Measurements from ENCODE around the gene LPO.

LPO gene

DNA sequence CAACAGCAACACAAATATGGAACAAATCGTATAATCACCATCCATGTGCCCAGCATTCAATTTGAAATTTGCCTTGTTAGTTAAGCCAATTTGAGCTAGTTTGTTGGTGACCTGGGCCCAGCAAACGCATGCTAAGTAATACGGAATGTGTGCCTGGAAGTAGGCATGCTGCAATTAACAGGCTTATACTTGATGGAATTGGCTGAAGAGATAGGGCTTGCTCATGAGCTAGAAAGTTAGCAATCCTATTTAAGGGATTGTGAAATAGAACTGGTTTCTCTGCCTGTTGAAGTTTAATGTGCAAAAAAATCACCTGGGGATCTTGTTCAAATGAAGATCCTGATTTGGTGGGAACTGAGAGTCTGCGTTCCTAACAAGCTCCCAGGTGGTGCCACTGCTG, 8.5 kb upstream of the LPO start:
- no peak for DNase-seq

DNA sequence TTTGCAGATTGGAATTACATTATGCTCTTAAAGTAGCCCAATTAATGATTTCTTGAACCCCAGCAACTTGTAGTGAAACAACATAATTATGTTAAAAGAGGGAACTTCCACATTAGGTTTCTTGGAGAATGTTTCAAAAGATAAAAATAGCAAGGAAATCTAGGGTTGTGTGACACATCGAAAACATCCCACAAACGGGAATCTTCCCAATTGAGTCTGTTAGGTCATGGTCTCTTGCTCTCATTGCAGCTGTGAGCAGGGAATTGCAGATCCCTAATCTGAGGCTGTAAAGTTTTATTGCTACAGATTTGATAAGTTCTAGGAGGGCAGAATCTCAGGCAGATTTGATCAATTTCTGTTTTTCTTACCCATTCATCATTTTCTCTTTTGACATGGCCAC, 6.7 kb upstream of the LPO start:
- DNase-seq, result no peak

DNA sequence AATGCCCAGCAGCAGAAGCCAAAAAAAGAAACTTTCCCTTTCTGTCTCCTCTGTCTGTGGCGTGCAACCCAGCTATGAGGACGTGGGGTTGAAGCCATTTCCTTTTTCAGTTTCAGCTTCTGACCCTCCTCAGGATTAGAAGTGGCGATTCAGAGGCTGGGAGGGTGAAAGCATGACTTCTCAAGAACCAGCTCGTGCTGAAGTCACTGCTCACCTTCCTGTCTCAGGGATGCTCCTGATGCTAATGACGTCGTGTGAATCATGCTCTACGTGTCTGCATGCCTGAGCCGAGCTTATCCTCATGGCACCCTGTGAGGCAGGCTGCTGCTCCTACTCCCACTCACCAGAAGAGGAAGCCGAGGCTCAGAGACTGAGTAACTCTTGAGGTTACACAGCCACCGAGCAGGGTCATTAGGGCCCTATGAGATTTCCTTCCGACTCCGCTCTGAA, 5.7 kb upstream of the LPO start:
- DNase-seq, result no peak

DNA sequence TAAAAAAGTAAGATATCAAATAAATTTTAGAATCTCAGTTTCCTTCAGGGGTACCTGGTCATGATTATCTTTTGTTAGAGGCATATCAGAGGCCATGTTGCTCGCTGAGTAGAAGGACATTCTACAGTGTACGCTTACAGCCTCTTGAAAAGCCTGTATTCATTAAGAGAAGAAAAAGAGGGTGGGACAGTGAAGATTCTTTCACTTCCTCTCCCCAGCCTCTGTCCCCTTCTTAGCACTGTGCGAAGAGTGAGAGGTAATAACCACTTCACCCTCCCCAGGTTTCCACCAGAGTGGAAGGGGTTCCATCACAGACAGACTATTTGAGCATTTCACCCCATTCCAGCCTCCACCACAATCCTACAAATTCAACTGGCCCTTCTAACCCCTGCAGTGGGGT, 4.8 kb upstream of the LPO start:
- no peak for DNase-seq

DNA sequence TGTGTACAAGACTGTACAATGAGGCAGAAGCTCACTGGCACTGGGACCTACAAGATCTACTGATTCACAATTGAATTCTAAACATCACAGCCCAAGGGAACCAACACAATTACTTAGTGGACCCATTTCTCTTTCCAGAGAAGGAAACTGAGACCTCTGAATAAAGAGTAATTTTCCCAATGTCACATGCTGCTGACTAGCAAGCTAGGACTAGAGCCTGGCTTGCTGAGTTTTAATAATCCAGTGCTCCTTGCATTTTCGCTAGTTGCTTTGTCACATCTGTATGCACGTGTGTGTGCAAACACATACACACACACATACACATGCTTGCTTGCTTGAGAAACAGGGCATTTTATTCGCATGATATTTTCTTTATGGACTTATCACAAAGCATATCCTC, 3.9 kb upstream of the LPO start:
- no peak for DNase-seq

DNA sequence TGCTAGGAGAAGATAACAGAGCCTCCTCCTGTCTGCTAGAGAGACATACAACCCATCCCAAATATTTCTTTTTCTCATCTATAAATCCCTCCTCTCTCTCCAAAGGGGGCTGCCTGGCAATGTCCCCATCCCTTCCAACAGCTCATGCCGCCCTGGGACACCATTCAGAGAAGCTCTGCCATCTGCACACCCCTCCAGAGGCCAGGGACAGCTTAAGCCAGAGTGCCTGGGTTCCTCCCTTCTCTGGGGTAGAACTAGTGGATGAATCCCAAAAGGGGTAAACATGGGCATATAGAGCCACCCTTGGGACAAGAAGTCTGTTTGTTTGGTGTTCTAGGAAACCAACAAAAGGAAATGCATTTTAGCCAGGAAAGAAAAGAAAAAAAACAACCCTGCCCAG, 2.6 kb upstream of the LPO start:
- DNase-seq, result no peak

GRCh38 chr17:58236394-58236793, 2.0 kb upstream of the LPO start:
- no peak for DNase-seq

DNA sequence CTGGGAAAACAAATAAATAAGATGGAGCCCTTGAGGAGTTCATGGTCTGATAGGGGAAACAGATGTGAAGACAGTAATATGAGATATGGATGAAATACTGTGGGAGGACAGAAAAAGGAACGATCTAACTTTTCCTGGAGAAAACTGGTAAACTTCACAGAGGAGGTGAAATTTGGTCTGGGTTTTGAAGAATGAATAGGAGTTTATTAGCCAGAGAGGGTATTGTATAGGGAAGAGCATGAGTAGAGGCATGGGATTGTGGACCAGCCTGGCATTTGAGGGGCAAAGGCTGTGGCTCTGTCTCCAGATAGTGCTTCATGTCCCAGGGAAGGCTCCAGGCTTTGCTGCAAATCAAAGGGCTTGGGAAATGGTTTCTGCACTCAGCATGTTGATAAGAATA, 1.6 kb downstream of the LPO start:
- DNase-seq, result no peak

DNA sequence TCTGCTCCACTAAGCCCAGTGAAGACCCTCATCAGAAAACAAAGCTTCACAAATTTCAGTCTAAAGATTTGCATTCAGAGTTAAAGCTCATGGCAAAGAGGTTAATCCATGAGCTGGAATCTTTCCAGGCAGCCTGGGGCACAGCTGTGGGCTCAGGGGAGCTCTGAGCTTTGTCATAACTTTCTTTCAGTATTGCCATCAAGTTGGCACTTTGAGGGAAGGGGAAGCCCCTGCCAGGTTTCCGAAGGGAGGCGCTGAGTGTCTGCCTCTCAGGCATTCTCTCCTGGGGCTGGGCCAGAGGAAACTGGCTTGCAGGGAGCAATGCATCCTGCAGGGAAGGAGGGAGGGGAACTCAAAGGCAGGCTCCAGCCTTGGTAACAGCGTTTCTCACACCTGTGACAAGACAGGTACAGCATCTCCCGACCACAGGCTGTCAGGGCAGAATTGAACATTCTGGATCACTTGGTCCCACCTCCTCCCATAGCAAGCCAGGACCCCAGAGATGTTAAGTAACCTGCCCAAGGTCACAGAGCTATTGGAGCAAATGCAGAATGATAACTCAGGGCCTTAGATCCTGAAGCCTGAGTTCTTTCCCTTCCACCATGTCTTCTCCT, 3.9 kb downstream of the LPO start:
- DNase-seq, result no peak

GRCh38 chr17:58244963-58245362, 6.6 kb downstream of the LPO start:
- DNase-seq, result no peak

DNA sequence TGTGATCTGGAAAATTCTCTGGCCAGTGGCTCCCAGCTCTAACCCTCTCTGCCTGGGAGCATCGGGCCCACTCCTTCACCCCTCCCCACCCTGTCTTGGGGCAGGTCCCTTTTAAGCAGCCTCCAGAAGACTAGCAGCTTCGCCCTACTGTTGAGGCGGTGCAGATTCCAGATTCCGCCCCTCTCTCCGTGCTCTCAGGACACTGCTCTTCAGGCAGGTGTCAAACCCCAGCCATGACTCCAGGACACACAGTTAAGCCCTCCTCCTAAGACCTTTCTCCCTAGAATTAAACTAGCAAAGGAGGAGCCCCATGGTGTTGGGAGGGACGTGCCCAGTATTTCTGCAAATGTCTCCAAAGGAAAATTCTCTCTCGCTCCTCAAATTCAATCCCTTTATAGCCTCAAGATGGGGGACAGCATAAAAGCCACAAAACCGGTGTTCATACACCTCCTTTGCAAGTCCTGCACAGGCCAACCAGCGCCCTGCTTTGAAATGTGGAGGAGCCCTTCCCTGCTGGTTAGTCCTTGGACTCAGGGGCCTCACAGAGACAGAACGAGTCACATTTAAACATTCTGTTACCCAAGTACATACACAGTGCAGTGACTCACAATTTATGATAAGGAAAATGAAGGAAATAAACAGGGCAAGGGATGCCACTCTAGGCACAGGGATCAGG, 7.2 kb downstream of the LPO start:
- no peak for DNase-seq

GRCh38 chr17:58246104-58246740, 7.8 kb downstream of the LPO start:
- DNase-seq, result no peak

DNA sequence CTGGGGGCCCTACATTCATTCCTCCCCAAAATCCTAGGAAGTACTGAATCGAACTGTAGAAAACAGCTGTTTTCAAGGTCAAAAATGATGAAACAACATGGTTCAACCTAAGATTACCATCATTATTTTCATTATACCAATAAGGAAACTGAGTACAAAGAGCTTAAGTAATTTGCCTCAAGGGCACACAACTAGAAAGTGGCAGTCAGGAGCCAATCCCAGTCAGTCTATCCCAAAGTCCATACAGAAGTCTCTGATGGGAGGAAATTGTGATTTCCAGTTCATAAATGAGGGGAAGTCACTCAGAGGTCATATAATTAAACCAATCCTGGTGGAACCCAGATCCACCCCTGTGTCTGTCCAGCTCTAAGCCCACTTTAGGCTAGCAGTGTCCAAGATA, 8.4 kb downstream of the LPO start:
- no peak for DNase-seq

DNA sequence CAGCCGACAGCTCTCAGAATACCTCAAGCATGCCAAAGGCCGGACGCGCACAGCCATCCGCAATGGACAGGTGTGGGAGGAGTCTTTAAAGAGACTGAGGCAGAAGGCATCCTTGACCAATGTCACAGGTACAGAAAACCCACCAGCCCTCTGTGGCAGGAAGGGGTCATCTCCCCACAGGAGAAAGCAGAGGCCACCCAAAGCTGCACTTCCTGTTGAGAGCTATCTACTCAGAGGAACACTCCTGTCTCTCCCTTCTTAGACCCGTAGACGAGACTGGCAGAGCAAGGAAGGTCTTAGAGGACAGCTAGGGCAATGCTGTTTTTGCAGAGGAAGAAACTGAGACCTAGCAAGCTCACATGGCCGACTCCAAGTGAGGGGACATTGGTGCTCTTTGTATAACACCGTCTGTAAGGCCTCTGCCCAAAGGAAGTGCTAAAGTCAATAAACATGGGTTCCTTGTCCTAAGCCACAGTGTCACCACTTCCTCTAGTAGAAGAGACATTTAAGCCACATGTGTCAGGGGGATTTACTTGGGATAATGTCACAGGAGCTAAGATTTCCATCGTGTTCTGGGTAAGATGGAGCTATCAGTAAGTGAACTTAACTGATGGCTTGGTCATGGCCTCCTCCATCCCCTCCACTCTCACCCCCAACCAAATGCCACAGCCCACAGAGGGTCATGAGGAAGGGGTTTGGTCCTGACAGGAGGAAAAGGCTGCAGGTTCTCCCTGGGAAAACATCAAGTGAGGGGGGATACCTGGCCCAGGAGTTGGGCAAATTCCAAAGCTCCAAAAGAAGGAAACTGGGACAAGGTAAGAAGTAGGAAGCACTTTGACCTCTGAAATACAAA, 9.4 kb downstream of the LPO start:
- DNase-seq, result no peak

DNA sequence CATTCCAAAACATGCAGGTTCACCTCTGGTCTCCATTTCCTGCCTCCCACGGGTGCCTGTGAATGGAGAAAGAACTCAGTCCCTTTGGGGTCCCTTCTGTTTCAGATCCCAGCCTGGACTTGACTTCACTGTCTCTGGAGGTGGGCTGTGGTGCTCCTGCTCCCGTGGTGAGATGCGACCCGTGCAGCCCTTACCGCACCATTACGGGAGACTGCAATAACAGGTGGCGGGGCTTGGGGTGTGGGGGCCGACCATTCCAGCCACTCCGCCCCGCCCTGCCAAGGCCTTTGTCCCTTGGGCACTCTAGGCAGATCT, 10.5 kb downstream of the LPO start:
- no peak for DNase-seq

DNA sequence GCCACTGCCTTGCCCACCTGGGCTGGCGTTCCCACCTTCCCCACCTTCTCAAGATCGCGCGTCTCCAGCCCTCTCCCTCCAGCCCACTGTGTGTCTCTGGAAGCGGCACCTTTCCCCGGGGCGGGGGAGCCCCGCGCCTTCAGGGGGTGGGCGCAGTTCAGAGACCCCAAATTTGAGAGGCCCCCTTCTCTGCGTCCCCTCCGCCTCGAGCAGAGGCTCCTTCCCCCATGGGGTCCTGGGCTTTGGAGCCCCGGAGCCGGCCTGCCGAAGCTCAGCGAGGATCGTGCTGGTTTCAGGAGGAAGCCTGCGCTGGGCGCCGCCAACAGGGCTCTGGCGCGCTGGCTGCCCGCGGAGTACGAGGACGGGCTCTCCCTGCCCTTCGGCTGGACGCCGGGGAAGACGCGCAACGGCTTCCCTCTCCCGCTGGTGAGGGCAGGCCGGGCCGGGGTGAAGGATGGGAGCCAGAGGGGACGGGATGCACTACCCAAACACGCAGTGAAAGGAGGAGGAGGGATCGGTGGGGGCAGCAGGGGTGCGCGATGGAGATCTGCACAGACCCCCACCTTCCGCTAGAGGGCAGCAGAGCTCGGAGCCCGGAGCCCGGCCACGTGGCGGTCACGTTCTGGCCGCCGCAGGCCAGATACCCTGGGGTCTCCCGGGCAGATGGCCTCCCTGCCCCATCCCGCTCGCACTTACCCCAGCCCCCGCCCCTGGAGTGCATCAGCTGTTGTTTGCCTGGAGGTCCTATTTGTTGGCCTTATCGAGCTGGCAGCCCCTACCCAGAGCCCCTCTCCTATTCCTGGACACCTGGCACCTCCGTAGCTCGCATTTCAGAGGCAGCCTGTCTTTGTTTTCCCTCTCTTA, 11.1 kb downstream of the LPO start:
- peak; percentile 30 for DNase-seq

DNA sequence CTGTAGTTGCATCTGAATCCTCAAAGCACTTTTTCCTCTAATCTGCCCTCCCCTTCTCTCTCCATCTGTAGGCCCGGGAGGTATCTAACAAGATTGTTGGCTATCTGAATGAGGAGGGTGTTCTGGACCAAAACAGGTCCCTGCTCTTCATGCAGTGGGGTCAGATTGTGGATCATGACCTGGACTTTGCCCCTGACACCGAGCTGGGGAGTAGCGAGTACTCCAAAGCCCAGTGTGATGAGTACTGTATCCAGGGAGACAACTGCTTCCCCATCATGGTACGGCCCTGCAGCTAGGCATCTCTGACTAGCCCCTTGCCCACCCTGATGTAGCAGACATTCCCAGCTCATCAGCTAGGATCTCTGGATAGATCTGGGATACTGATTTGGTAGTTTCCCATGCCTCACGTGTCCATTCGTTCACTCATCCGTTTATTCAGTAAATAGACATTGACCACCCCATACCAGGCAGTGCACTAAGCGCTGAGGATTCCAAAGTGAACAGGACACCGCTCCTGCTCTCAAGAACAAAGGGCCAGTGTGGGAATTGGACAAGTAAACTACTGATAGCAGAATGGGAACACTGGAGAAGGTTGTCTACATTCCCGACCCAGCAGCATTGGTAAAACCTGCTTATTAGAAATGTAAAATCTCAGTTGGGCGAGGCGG, 12.1 kb downstream of the LPO start:
- DNase-seq, result no peak

DNA sequence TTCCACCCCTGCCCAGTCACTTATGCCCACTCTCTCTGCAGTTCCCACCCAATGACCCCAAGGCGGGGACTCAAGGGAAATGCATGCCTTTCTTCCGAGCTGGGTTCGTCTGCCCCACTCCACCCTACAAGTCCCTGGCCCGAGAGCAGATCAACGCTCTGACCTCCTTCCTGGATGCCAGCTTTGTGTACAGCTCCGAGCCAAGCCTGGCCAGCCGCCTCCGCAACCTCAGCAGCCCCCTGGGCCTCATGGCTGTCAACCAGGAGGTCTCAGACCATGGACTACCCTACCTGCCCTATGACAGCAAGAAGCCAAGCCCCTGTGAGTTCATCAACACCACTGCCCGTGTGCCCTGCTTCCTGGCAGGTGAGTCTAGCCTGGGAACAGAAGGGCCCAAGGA, 13.8 kb downstream of the LPO start:
- no peak for DNase-seq

- no peak for DNase-seq
Measured at GRCh38 chr17:58253082-58253481, 14.7 kb downstream of the LPO start.

GRCh38 chr17:58254803-58255202, 16.4 kb downstream of the LPO start:
- DNase-seq, result no peak

DNA sequence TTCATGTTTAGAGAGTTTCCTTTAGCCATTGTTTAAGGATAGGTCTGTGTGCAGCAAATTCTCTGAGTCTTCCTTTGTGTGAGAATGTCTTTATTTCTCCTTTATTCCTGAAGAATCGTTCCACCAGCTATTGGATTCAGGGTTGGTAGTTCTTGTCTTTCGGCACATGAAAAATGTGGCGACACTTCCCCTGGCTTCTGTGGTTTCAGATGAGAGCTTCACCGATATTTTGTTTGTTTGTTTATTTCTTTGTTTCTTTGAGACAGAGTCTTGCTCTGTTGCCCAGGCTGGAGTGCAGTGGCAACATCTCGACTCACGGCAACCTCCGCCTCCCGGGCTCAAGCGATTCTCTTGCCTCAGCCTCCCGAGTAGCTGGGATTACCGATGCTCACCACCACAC, 23.8 kb downstream of the LPO start:
- no peak for DNase-seq

DNA sequence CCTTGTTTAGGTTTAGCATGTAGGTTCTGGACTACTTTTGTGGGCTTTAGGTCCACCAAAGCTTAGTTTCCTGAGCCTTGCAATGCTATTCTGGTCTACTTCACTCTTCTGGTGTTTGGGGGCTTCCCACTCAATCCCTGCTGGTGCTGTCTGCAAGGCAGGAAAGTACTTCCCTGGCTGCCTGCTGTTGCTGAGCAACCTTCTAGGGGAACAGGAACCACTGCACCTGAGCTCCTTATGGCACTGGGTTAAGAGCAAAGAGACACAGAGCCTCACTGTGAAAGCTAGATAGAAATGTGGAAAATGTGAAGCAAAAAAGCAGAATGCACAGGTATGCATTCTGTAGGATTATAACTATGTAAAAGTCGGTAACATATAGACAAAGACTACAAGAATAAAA, 25.4 kb downstream of the LPO start:
- DNase-seq, result no peak

Data from NCI-H1105 (cell line).